Measurements from ENCODE around the gene CSH1.
"Not testable (repeated sequence)": the region's sequence is repeated elsewhere in the genome, so short reads cannot be mapped to it uniquely, and the experiment has no call there.

CSH1 gene

DNA sequence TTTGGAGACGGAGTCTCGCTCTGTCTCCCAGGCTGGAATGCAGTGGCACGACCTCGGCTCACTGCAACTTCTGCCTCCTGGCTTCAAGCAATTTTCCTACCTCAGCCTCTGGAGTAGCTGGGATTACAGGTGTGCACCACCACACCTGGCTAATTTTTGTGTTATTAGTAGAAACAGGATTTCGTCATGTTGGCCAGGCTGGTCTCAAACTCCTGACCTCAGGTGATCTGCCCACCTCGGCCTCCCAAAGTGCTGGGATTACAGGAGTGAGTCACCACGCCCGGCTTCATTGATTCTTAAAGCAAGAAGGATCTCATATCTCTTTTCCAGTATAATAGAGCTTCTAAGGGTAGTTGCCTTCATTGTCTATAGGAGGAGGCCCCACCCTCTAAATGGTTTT lies 8.4 kb upstream of the CSH1 start:
- not testable (repeated sequence) for DNase-seq (ENCODE audit: low read depth, low spot score)

- DNase-seq (ENCODE audit: low read depth, low spot score) = not testable (repeated sequence)
These were observed 7.4 kb upstream of the CSH1 start for GRCh38 chr17:63903787-63904201.

DNA sequence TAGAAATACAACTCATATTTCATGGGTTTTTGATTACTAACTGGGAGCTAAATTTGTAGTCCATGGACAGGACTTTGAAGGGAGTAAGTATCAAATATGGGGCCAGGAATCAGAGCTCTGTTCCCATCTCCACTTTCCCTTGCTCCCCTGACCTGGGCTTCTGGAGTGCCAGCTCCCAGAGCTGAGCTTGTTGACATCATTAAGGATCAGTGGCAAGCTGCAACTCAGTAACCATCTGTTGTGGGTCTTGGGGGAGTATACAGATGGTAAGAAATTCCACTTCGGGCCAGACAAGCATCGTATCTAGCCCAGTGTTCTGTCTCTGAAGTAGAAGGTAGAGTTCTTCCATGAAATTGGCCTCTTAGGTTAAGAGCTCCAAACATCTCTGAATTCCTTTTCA lies 5.6 kb upstream of the CSH1 start:
- not testable (repeated sequence) for DNase-seq (ENCODE audit: low read depth, low spot score)

- DNase-seq (ENCODE audit: low read depth, low spot score) = not testable (repeated sequence)
These were observed 2.8 kb upstream of the CSH1 start for GRCh38 chr17:63898899-63899798.

DNA sequence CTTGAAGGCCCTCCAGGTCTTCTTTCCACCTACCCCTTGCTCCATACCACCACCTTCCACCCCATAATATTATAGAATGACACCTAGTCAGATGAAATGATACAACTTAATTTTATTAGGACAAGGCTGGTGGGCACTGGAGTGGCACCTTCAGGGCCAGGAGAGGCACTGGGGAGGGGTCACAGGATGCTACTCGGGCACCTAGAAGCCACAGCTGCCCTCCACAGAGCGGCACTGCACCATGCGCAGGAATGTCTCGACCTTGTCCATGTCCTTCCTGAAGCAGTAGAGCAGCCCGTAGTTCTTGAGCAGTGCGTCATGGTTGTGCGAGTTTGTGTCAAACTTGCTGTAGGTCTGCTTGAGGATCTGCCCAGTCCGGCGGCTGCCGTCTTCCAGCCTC lies 1.6 kb downstream of the CSH1 start:
- DNase-seq (ENCODE audit: low read depth, low spot score) = not testable (repeated sequence)

GRCh38 chr17:63894021-63894420 lies 2.4 kb downstream of the CSH1 start:
- not testable (repeated sequence) for DNase-seq (ENCODE audit: low read depth, low spot score)

GRCh38 chr17:63892316-63893037 lies 3.9 kb downstream of the CSH1 start:
- DNase-seq (ENCODE audit: low read depth, low spot score) = not testable (repeated sequence)

- peak; percentile 30 for DNase-seq (ENCODE audit: low read depth, low spot score)
These were observed 7.1 kb downstream of the CSH1 start for GRCh38 chr17:63889026-63889848.

DNA sequence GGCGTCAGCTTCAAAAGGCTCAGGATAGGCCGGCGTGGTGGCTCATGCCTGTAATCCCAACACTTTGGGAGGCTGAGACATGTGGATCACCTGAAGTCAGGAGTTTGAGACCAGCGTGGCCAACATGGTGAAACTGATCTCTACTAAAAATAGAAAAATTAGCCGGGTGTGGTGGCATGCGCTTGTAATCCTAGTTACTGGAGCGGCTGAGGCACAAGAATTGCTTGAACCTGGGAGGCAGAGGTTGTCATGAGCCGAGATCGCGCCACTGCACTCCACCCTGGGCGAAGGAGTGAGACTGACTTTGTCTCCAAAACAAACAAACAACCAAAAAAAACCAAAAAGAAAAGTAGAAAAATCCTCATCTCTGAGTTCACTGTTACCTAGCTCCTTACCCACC lies 11.3 kb downstream of the CSH1 start:
- DNase-seq (ENCODE audit: low read depth, low spot score) = not testable (repeated sequence)

GRCh38 chr17:63882626-63883126 lies 13.7 kb downstream of the CSH1 start:
- DNase-seq (ENCODE audit: low read depth, low spot score) = not testable (repeated sequence)

GRCh38 chr17:63881935-63882601 lies 14.3 kb downstream of the CSH1 start, which contains the start of gene GH2:
Gene GH2, minus strand, starts transcription at chr17:63881944. Its CDS starts 143 bp downstream, at chr17:63881801.
- DNase-seq (ENCODE audit: low read depth, low spot score) = peak; percentile 65

- DNase-seq (ENCODE audit: low read depth, low spot score) = not testable (repeated sequence)
These were observed 15.0 kb downstream of the CSH1 start for GRCh38 chr17:63881337-63881736.

DNA sequence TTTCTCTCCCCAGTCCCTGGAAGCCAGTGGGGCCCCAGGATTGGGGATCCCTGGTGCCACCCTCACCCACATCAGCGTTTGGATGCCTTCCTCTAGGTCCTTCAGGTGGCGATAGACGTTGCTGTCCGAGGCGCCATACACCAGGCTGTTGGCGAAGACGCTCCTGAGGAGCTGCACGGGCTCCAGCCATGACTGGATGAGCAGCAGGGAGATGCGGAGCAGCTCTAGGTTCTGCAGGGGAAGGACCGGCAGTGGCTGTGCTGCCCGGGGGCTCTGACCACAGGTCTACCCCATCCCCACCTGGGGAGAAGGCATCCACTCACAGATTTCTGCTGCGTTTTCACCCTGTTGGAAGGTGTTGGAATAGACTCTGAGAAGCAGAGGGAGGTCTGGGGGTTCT lies 15.7 kb downstream of the CSH1 start:
- no peak for DNase-seq (ENCODE audit: low read depth, low spot score)

DNA sequence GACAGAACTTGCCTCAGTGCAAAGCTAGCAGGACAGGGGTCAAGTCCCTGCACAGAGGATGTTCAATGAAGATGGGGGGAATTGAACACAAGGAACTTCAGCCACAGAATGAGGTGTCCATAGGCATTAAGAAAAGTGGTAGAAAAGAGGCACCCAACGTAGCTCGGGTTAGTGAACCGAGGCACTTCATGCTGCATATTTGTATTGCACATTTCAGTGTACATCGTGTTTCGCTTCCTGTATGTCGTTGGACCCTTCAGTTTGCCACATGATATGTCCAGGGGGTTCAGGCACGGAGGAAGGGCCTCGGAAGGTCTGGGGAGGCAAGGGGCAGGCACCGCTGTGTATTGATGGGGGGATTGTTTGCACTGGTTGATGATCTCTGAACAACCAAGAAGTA lies 18.0 kb downstream of the CSH1 start:
- DNase-seq (ENCODE audit: low read depth, low spot score) = not testable (repeated sequence)

GRCh38 chr17:63874693-63875092 lies 21.7 kb downstream of the CSH1 start:
- not testable (repeated sequence) for DNase-seq (ENCODE audit: low read depth, low spot score)

GRCh38 chr17:63874061-63874626 lies 22.2 kb downstream of the CSH1 start:
- DNase-seq (ENCODE audit: low read depth, low spot score) = not testable (repeated sequence)

DNA sequence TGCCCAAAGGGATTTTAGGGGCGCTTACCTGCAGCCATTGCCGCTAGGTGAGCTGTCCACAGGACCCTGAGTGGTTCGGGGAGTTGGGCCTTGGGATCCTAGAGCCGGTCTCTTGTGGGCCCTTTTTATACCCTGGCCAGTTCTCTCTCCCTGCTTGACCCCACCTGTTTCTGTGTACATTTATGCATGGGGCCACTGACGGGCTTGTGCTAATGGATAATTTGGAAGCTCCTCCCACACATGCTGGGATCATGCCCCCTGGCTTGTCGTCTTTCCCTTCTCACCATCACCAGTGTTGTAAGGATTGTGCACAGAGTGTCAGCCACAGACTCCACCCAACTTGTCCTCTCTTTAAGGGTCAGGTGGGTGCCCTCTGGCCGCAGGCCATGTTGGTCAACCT lies 22.8 kb downstream of the CSH1 start, which contains the start of gene CSH2:
CSH2 (minus strand) TSS at position 101 of the 400 bp plus-strand sequence; CDS start at position 38, 63 bp downstream.
- DNase-seq (ENCODE audit: low read depth, low spot score) = not testable (repeated sequence)

DNA sequence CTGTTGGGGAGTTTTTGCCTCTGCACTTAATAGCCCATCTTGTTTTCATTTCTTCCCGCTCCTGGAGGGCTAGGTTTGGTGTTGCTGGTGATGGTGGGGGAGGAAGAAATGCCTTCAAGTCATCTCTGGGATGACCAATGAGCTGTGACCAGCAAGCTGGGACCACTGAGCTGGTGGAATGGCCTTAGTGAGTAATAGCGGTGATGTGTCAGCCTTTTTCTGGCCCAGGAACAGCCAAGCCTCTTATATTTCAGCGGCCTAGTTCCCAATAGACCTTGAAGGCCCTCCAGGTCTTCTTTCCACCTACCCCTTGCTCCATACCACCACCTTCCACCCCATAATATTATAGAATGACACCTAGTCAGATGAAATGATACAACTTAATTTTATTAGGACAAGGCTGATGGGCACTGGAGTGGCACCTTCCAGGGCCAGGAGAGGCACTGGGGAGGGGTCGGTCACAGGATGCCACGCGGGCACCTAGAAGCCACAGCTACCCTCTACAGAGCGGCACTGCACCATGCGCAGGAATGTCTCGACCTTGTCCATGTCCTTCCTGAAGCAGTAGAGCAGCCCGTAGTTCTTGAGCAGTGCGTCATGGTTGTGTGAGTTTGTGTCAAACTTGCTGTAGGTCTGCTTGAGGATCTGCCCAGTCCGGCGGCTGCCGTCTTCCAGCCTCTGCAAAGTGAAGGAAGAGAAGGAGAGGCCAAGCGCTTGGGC lies 24.6 kb downstream of the CSH1 start:
- DNase-seq (ENCODE audit: low read depth, low spot score) = not testable (repeated sequence)

DNA sequence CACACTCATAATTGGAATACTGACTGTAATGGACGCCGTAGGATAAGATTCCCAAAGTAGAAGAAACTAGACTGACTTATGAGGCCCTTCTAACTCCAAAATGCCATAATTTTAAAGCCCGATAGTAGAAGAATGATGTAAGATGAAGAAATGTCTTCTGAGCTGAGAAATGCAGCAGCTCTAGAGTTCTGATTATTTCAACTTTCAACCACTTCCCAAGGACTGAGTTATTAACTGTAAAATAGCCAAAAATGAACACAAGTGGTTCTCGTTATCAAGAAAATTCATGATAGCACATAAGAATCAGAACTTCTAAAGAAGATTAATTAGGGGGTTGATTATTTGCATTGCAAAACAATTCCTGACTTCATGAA lies 26.1 kb downstream of the CSH1 start:
- not testable (repeated sequence) for DNase-seq (ENCODE audit: low read depth, low spot score)
